Measurements from ENCODE around the gene CYBRD1.

Gene CYBRD1

DNA sequence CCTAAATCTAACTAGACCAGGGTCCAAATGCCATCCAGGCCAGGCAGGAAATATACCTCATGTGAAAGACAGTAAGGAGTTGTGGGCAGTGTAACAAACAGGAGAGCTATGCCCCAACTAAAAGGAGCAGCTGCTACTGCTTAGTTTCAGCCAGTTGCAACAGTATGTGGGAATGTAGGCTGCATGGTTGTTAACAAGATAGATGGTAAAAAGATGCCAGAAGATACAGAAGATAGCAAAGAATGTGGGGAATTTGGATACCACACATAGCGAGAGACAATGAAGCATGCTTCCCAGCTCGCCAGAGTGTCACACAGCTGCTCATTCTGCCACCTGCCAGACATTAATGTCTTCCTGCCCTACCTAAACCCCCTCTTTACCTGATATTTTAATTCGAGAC, 39.4 kb upstream of the CYBRD1 start:
- Histone ChIP-seq H3K27me3 (ENCODE audit: insufficient read depth, poor library complexity, severe bottlenecking) (no peaks in the 10 kb centered on the region), H3K4me3 (replicated peaks; ENCODE audit: insufficient read depth, low read length) (no peak overlapping the region), H3K27ac (replicated peaks) (no peak overlapping the region)
- no peak for DNase-seq (ENCODE audit: low read depth in 1 of 2, low spot score in 1 of 2)
- TF ChIP-seq REST (IDR thresholded peaks at IDR 0.05; ENCODE audit: insufficient replicate concordance, low read depth) (no peak), POLR2AphosphoS5 (IDR thresholded peaks at IDR 0.05; ENCODE audit: low read depth) (no peak), GABPA (IDR thresholded peaks at IDR 0.05; ENCODE audit: low read depth) (no peak), SPI1 (IDR thresholded peaks at IDR 0.05; ENCODE audit: borderline replicate concordance, low read depth) (no peak)
- TF ChIP-seq, protein P1, sequence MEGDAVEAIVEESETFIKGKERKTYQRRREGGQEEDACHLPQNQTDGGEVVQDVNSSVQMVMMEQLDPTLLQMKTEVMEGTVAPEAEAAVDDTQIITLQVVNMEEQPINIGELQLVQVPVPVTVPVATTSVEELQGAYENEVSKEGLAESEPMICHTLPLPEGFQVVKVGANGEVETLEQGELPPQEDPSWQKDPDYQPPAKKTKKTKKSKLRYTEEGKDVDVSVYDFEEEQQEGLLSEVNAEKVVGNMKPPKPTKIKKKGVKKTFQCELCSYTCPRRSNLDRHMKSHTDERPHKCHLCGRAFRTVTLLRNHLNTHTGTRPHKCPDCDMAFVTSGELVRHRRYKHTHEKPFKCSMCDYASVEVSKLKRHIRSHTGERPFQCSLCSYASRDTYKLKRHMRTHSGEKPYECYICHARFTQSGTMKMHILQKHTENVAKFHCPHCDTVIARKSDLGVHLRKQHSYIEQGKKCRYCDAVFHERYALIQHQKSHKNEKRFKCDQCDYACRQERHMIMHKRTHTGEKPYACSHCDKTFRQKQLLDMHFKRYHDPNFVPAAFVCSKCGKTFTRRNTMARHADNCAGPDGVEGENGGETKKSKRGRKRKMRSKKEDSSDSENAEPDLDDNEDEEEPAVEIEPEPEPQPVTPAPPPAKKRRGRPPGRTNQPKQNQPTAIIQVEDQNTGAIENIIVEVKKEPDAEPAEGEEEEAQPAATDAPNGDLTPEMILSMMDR (IDR thresholded peaks at IDR 0.05; ENCODE audit: insufficient read depth, low read length): no peak

DNA sequence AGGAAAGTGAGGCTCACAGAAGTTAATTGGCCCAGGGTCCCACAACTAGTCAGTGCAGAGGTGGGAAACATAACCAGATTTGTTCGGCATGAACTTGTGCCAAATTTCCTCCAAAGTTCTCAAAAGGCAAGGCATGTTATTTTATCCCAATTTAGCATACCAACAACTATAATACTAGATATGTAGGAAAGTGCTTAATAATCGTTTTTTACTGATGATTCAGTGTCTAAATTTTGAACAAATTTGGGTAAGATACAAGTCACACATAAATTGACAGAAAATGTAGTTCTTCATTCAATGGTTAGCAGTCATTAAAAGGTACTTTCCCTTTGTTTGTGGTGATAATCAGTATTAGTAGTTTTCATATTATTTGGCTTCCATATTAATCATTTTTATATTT, 38.5 kb upstream of the CYBRD1 start:
- H3K4me3 ChIP-seq (replicated peaks; ENCODE audit: insufficient read depth, low read length): no peak overlapping the region
- H3K27ac ChIP-seq (replicated peaks): no peak overlapping the region
- no peaks in the 10 kb centered on the region for H3K27me3 ChIP-seq (ENCODE audit: insufficient read depth, poor library complexity, severe bottlenecking)
- TF ChIP-seq REST (IDR thresholded peaks at IDR 0.05; ENCODE audit: insufficient replicate concordance, low read depth) (no peak), POLR2AphosphoS5 (IDR thresholded peaks at IDR 0.05; ENCODE audit: low read depth) (no peak), SPI1 (IDR thresholded peaks at IDR 0.05; ENCODE audit: borderline replicate concordance, low read depth) (no peak), GABPA (IDR thresholded peaks at IDR 0.05; ENCODE audit: low read depth) (no peak)
- TF ChIP-seq, protein P1 (IDR thresholded peaks at IDR 0.05; ENCODE audit: insufficient read depth, low read length): no peak
- DNase-seq (ENCODE audit: low read depth in 1 of 2, low spot score in 1 of 2): no peak

DNA sequence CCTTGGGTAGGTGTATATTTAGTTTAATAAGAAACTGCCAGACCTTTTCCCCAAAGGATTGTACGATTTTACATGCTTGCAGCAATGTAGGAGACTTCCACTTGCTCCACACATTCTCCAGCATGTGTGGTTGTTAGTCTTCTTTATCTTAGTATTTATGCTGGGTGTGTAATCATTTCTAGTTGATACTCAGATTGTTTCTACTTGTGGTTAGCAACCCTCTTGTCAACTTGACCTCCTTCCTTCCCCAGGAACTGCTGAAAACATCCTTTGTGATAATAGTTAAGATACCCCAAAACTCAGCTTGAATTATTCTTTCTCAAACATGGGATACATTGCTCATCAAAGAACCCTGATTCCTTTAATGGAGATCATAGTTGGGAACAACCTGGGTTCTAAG, 37.2 kb upstream of the CYBRD1 start:
- TF ChIP-seq, protein P1 (IDR thresholded peaks at IDR 0.05; ENCODE audit: insufficient read depth, low read length): no peak
- TF ChIP-seq POLR2AphosphoS5 (IDR thresholded peaks at IDR 0.05; ENCODE audit: low read depth): no peak
- TF ChIP-seq REST (IDR thresholded peaks at IDR 0.05; ENCODE audit: insufficient replicate concordance, low read depth): no peak
- TF ChIP-seq SPI1 (IDR thresholded peaks at IDR 0.05; ENCODE audit: borderline replicate concordance, low read depth): no peak
- no peak for TF ChIP-seq GABPA (IDR thresholded peaks at IDR 0.05; ENCODE audit: low read depth)
- no peak overlapping the region for H3K4me3 ChIP-seq (replicated peaks; ENCODE audit: insufficient read depth, low read length)
- H3K27me3 ChIP-seq (ENCODE audit: insufficient read depth, poor library complexity, severe bottlenecking): no peaks in the 10 kb centered on the region
- no peak for DNase-seq (ENCODE audit: low read depth in 1 of 2, low spot score in 1 of 2)
- H3K27ac ChIP-seq (replicated peaks): no peak overlapping the region

Data from HL-60 (cell line).